Neuronal stem cell (in vitro differentiated cells): ENCODE data around the gene LKAAEAR1.

Source experiments
- DNase-seq: peaks from one replicate; pipeline ENCODE4 v3.0.0-alpha.2; 2013; ENCODE audit warnings: low spot score
- H2AFZ ChIP-seq: one replicate; pipeline ENCODE4 v1.6.1; 2013; ENCODE audit warnings: mild to moderate bottlenecking, low read length, inconsistent platforms
- H2AK5ac ChIP-seq: 2 replicates; pipeline ENCODE4 v1.6.1; 2013; ENCODE audit warnings: low read depth, mild to moderate bottlenecking, inconsistent platforms, low read length, moderate library complexity, mixed read lengths
- H2BK120ac ChIP-seq: 2 replicates; pipeline ENCODE4 v1.6.1; 2013; ENCODE audit warnings: low read depth, mild to moderate bottlenecking, inconsistent platforms, low read length, moderate library complexity, mixed read lengths
- H2BK12ac ChIP-seq: one replicate; pipeline ENCODE4 v1.6.1; 2013; ENCODE audit warnings: low read length, inconsistent platforms
- H2BK15ac ChIP-seq: 2 replicates; pipeline ENCODE4 v1.6.1; 2013; ENCODE audit warnings: mild to moderate bottlenecking, low read length, inconsistent platforms, mixed read lengths
- H2BK5ac ChIP-seq: one replicate; pipeline ENCODE4 v1.6.1; 2013; ENCODE audit warnings: inconsistent platforms, mild to moderate bottlenecking, low read length, moderate library complexity
- H3K14ac ChIP-seq: one replicate; pipeline ENCODE4 v1.6.1; 2013; ENCODE audit warnings: low read length, inconsistent platforms
- H3K18ac ChIP-seq: 2 replicates; pipeline ENCODE4 v1.6.1; 2013; ENCODE audit warnings: low read length, inconsistent platforms
- H3K23ac ChIP-seq: 2 replicates; pipeline ENCODE4 v1.6.1; 2013; ENCODE audit warnings: low read depth, mild to moderate bottlenecking, mixed read lengths, low read length, inconsistent platforms; ENCODE audit not compliant: poor library complexity
- H3K27ac ChIP-seq: replicated peaks from 3 replicates; pipeline ENCODE4 v1.5.1; 2013; ENCODE audit warnings: low read length, inconsistent platforms
- H3K27me3 ChIP-seq, 3 experiments: 2 replicates each; pipeline ENCODE4 v1.6.1; 2013; ENCODE audit warnings: low read length in 3 of 3, mild to moderate bottlenecking in 2 of 3, inconsistent platforms in 1 of 3, low read depth in 1 of 3, mixed read lengths in 1 of 3, moderate library complexity in 1 of 3; ENCODE audit not compliant: control insufficient read depth in 3 of 3, insufficient read depth in 3 of 3
- H3K36me3 ChIP-seq, 2 donors: replicated peaks in 1 of 2; 2 replicates each; pipeline ENCODE4 v1.6.1; 2013; ENCODE audit warnings: low read length in 2 of 2; ENCODE audit not compliant: control insufficient read depth in 2 of 2, insufficient read depth in 2 of 2
- H3K4ac ChIP-seq: 2 replicates; pipeline ENCODE4 v1.6.1; 2013; ENCODE audit warnings: inconsistent platforms, mild to moderate bottlenecking, low read length, moderate library complexity
- H3K4me1 ChIP-seq, 2 donors: 1 replicate in 1 of 2; 2 replicates in 1 of 2; pipeline ENCODE4 v1.6.1; 2013; ENCODE audit warnings: low read length in 2 of 2, low read depth in 1 of 2; ENCODE audit not compliant: control insufficient read depth in 2 of 2, insufficient read depth in 1 of 2
- H3K4me2 ChIP-seq: one replicate; pipeline ENCODE4 v1.6.1; 2013; ENCODE audit warnings: mild to moderate bottlenecking, low read length, inconsistent platforms; ENCODE audit not compliant: insufficient read depth, poor library complexity, severe bottlenecking
- H3K4me3 ChIP-seq, 2 donors: 2 replicates each; pipeline ENCODE4 v1.5.1; 2013; ENCODE audit warnings: low read length in 2 of 2, mild to moderate bottlenecking in 2 of 2, inconsistent platforms in 1 of 2, moderate library complexity in 1 of 2
- H3K79me1 ChIP-seq: one replicate; pipeline ENCODE4 v1.6.1; 2013; ENCODE audit warnings: low read depth, mild to moderate bottlenecking, inconsistent platforms, low read length, moderate library complexity
- H3K9ac ChIP-seq: one replicate; pipeline ENCODE4 v1.6.1; 2013; ENCODE audit warnings: mild to moderate bottlenecking, low read depth, low read length, inconsistent platforms; ENCODE audit not compliant: poor library complexity
- H3K9me3 ChIP-seq, 2 donors: replicated peaks in 1 of 2; 2 replicates each; pipeline versions ENCODE3 to v1.6.1; 2013; ENCODE audit warnings: low read length in 2 of 2, mild to moderate bottlenecking in 2 of 2, inconsistent platforms in 1 of 2, low read depth in 1 of 2, mixed read lengths in 1 of 2, moderate library complexity in 1 of 2; ENCODE audit not compliant: control insufficient read depth in 2 of 2, insufficient read depth in 1 of 2
- H4K8ac ChIP-seq: one replicate; pipeline ENCODE4 v1.6.1; 2013; ENCODE audit warnings: low read depth, mild to moderate bottlenecking, inconsistent platforms, low read length, moderate library complexity
- H4K91ac ChIP-seq: one replicate; pipeline ENCODE4 v1.6.1; 2013; ENCODE audit warnings: low read length, low read depth, mild to moderate bottlenecking, inconsistent platforms; ENCODE audit not compliant: poor library complexity
- WGBS, 2 donors: extraction: QIAGEN DNeasy Blood & Tissue Kit; methylation state at CpG; one replicate each; pipeline ENCODE4 v1.1.7; 2013; ENCODE audit warnings: missing lambda C conversion rate in 2 of 2, mixed read lengths in 1 of 2; ENCODE audit not compliant: insufficient read length in 2 of 2, insufficient replicate concordance in 1 of 2; ENCODE audit errors: extremely low coverage in 2 of 2; 5-methylcytosine and 5-hydroxymethylcytosine counted together

Gene LKAAEAR1

DNA sequence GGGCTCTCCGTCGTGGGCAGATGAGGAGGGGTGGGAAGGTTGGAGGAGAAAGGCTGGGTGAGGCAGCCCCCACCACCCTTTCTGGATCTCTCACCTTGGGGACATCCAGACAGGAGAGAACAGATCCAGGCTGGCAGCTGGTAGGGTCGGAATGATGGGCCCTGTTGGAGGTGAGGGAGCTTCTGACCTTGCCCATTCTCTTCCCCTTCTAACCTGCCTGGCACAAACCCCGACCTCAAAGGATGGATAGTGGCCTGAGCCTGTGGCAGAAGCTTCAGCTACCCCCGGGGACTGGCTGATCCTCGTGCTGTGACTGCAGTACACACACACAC lies 29.2 kb upstream of the LKAAEAR1 start:
- peaks cover 0 to 2% of the 10 kb centered on the region in 2 donors for H3K4me1 ChIP-seq
- H3K9me3 ChIP-seq = no peaks in the 10 kb centered on the region
- peak overlapping the region; percentile 61 for H2AK5ac ChIP-seq
- H3K36me3 ChIP-seq = no peaks in the 10 kb centered on the region
- H2BK120ac ChIP-seq = peak overlapping the region; percentile 31
- H2AFZ ChIP-seq = no peak overlapping the region
- H3K4ac ChIP-seq = no peak overlapping the region
- H3K4me2 ChIP-seq = no peak overlapping the region
- H3K79me1 ChIP-seq = peaks cover 3% of the 10 kb centered on the region
- no peak overlapping the region for H3K27ac ChIP-seq
- no peak overlapping the region for H3K4me3 ChIP-seq
- no peak overlapping the region for H4K8ac ChIP-seq
- H3K18ac ChIP-seq = peak overlapping the region; percentile 17
- no peak overlapping the region for H2BK12ac ChIP-seq
- peak overlapping the region; percentile 13 for H2BK5ac ChIP-seq
- H3K27me3 ChIP-seq = peaks cover 0 to 60% (median 0%) of the 10 kb centered on the region in 3 experiments
- H3K14ac ChIP-seq = no peak overlapping the region
- WGBS, 2 donors = no CpG with 5 or more reads among the region's 6 CpGs
- no peak overlapping the region for H4K91ac ChIP-seq
- H2BK15ac ChIP-seq = peak overlapping the region; percentile 11
- H3K9ac ChIP-seq = no peak overlapping the region
- H3K23ac ChIP-seq = peak overlapping the region; percentile 80
- no peak for DNase-seq

DNA sequence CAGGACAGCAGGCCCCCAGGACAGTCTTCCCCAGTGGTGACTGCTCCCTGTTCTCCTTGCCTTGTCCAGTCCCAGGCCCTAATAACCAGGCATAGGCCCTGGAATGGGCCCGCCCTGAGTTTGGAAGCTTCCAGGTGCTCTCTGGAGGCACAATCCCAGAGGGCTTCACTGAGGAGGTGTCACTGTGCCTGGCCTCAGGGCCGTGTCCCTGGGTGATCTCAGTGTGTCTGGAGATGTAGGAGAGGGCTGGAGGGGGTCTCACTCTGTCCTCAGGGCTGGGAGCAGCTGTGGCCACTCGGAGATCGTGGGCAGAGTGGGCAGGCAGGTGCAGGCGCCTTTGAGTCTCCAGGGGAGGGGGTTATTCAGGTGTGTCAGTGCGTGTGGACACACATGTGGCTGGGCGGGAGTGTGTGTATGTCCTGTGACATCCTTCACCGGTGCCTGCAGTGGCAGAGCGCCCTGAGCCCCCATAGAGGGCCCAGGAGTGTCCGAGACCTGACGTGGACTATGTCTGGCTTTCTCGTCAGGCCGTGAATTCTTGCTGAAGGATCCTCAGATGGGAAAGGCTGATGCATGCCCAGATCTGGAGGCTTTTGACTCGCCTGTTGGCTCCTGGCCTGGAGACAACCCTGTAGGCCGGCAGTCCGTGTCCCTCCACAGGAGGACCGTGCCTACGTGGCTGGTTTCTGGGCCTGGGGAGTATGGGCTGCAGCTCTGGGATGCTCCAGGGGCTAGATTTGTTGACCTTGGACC lies 28.7 kb upstream of the LKAAEAR1 start:
- WGBS, 2 donors = no CpG with 5 or more reads among the region's 18 CpGs
- peaks cover 0 to 65% (median 0%) of the 10 kb centered on the region in 3 experiments for H3K27me3 ChIP-seq
- H3K4me1 ChIP-seq = peaks cover 0 to 2% of the 10 kb centered on the region in 2 donors
- no peak overlapping the region for H3K4me2 ChIP-seq
- H2BK15ac ChIP-seq = peak overlapping the region; percentile 11
- no peak overlapping the region for H2BK12ac ChIP-seq
- no peak overlapping the region for H3K27ac ChIP-seq
- H3K9ac ChIP-seq = peak overlapping the region; percentile 21
- no peak overlapping the region for H4K8ac ChIP-seq
- no peak overlapping the region for H3K23ac ChIP-seq
- H4K91ac ChIP-seq = peak overlapping the region; percentile 53
- no peak for DNase-seq
- H2BK5ac ChIP-seq = peak overlapping the region; percentile 13
- H3K4ac ChIP-seq = no peak overlapping the region
- no peak overlapping the region for H3K14ac ChIP-seq
- H3K18ac ChIP-seq = peak overlapping the region; percentile 17
- H2AK5ac ChIP-seq = peak overlapping the region; percentile 61
- H2AFZ ChIP-seq = no peak overlapping the region
- H3K79me1 ChIP-seq = peaks cover 3% of the 10 kb centered on the region
- peak overlapping the region; percentile 31 for H2BK120ac ChIP-seq
- H3K9me3 ChIP-seq = no peaks in the 10 kb centered on the region
- no peak overlapping the region for H3K4me3 ChIP-seq
- no peaks in the 10 kb centered on the region for H3K36me3 ChIP-seq

DNA sequence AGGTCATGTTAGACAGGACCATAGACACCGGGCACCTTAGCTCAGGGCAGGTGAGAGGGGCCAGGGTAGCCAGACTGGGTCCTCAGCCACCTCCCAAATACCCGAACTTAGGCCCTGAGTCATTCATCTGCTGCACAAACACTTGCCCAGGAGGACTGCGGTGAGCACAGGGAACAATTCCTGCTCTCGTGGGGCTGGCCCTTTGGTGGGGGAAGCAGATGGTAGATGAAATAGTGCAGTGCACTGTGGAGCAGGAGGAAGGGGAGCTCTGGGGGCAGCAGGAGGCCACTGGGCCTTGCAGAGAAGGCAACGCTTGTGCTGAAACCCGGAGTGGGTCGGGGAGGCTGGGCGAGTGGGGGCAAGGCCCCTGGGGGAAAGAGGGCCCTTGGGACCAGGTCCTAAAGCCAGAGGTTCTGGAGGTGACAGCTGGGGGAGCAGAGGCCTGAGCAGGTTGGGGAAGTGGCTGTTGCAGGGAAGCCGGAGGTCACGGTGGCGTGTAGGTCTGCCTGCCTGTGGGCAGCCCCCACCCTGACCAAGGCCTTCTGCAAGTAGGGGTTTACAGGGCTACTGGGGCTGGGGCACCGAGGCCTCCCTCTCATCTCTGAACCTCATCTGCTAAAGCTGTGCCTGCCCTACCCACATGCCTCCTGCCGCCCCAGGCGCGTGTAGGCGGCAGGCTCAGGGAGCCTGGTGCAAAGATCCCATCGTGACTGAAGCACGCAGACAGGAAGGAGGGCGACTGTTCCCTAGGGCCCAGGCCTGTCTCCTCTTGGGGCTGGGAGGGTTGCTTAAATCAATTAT lies 27.8 kb upstream of the LKAAEAR1 start:
- H3K14ac ChIP-seq = no peak overlapping the region
- no peak overlapping the region for H3K18ac ChIP-seq
- H3K27ac ChIP-seq = no peak overlapping the region
- H3K4me3 ChIP-seq = no peak overlapping the region
- no peak overlapping the region for H3K9ac ChIP-seq
- no peaks in the 10 kb centered on the region for H3K36me3 ChIP-seq
- H2BK5ac ChIP-seq = no peak overlapping the region
- H4K91ac ChIP-seq = no peak overlapping the region
- no peaks in the 10 kb centered on the region for H3K9me3 ChIP-seq
- no peak overlapping the region for H3K4ac ChIP-seq
- no peak overlapping the region for H3K4me2 ChIP-seq
- no peak overlapping the region for H2AFZ ChIP-seq
- no peak overlapping the region for H3K23ac ChIP-seq
- peak overlapping the region; percentile 94 for H2AK5ac ChIP-seq
- no peak overlapping the region for H2BK120ac ChIP-seq
- no peak overlapping the region for H4K8ac ChIP-seq
- WGBS, 2 donors = no CpG with 5 or more reads among the region's 19 CpGs
- peaks cover 0 to 4% of the 10 kb centered on the region in 2 donors for H3K4me1 ChIP-seq
- peaks cover 0 to 73% (median 0%) of the 10 kb centered on the region in 3 experiments for H3K27me3 ChIP-seq
- H3K79me1 ChIP-seq = peaks cover 3% of the 10 kb centered on the region
- peak overlapping the region; percentile 49 for H2BK15ac ChIP-seq
- no peak overlapping the region for H2BK12ac ChIP-seq
- DNase-seq = no peak

DNA sequence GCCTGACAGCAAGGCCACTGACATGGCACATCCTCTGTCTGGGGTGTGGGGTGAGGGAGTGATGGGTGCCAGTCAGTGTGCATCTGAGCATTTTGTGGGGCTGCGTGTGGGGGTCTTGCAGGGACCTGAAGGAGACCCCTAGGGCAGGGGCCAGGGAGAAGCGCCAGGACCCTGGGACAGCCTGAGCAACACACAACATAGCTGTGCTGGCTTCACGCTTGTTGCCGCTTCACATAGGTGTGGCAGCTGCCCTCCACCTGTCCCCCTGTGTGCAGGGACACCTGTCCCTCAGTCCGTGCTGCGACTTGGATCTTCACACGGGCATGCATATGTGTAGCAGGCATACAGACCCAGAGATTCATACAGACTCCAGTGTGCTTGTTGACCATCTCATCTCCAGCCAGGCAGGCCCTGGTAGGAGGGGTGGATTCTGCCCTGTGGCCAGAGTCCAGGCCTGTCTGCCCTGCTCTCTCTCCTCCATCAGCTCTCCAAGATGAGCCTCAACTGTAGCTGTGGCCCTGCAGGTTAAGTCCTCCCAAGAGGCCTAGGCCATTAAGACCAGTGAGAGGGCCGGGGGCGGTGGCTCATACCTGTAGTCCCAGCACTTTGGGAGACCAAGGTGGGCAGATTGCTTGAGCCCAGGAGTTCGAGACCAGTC lies 26.3 kb upstream of the LKAAEAR1 start:
- no peak overlapping the region for H3K18ac ChIP-seq
- H4K8ac ChIP-seq = no peak overlapping the region
- H2BK12ac ChIP-seq = no peak overlapping the region
- H2BK5ac ChIP-seq = no peak overlapping the region
- peaks cover 0 to 83% (median 0%) of the 10 kb centered on the region in 3 experiments for H3K27me3 ChIP-seq
- no peak overlapping the region for H3K4ac ChIP-seq
- no peak overlapping the region for H2AFZ ChIP-seq
- peak overlapping the region; percentile 49 for H3K23ac ChIP-seq
- H2BK120ac ChIP-seq = no peak overlapping the region
- no peaks in the 10 kb centered on the region for H3K36me3 ChIP-seq
- no peaks in the 10 kb centered on the region for H3K9me3 ChIP-seq
- whole genome bisulfite sequencing, 2 donors = no CpG with 5 or more reads among the region's 10 CpGs
- H3K4me2 ChIP-seq = no peak overlapping the region
- no peak overlapping the region for H2BK15ac ChIP-seq
- no peak overlapping the region for H3K14ac ChIP-seq
- peaks cover 3% of the 10 kb centered on the region for H3K79me1 ChIP-seq
- H2AK5ac ChIP-seq = peak overlapping the region; percentile 50
- peak overlapping the region; percentile 2 for H4K91ac ChIP-seq
- DNase-seq = no peak
- H3K4me1 ChIP-seq = peaks cover 0 to 4% of the 10 kb centered on the region in 2 donors
- H3K9ac ChIP-seq = no peak overlapping the region
- no peak overlapping the region for H3K27ac ChIP-seq
- H3K4me3 ChIP-seq = no peak overlapping the region
